ENCODE results near the gene TRAPPC2B. TPM values are rescaled to one million over a fixed set of nuclear protein-coding genes. Genes with fewer than 3 reads are reported as not detected.

Gene TRAPPC2B
- total and polyA plus RNA-seq, 2 of the 13 experiments (the other 11 are each of a cell fraction or from before 2014, with no cell fraction given): 13.3 to 17.7 TPM

DNA sequence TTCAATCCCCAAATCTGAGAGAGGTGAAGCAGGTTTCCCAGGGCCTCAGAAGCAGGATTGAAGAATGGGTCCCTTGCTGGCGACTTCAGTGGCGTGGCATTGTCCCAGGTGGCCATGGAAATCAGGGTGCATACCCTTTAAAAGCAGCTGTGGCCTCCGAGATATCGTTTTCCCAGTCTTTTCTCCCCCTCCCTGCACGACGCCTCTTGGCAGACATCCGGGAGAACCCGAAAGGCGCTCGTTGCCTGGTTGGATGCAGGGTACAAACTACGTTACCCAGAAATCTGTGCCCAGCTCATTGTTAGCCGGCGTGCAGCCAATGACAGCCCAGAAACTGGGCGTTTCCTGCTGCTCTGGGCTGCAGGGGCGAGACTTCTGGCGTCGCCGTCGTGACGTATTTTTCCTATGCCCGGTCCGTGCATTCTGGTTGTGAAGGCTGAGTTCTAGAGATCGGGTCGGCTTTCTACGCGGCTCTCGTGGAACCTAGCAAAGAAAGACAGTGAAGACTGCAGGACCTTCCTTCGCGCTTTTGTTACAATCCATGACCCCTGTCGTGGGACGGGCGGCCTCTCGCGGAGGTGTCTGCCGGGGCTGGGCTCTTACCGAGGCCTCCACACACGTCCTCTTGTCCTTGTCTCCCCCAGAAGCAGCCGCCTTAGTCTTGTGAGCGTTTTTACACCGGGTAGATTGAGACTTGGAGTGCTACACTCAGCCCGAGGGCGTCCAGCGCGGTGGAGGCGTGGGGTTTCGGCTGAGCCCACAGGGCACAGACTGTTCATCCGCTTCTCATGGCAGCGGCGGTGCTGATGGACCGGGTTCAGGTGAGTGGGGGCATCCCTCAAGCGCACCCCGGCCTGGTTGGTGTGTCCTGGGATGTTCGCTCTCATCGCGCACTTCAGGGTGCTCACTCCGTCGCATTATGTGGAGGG is 12.2 kb upstream of the TRAPPC2B start, which contains the start of gene ZNF304 (continued):
- TF ChIP-seq, protein P1, sequence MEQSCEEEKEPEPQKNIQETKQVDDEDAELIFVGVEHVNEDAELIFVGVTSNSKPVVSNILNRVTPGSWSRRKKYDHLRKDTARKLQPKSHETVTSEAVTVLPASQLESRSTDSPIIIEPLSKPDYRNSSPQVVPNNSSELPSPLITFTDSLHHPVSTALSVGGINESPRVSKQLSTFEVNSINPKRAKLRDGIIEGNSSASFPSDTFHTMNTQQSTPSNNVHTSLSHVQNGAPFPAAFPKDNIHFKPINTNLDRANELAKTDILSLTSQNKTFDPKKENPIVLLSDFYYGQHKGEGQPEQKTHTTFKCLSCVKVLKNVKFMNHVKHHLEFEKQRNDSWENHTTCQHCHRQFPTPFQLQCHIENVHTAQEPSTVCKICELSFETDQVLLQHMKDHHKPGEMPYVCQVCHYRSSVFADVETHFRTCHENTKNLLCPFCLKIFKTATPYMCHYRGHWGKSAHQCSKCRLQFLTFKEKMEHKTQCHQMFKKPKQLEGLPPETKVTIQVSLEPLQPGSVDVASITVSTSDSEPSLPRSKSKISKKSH (CRISPR knock-in tag; IDR thresholded peaks at IDR 0.05; ENCODE audit: borderline replicate concordance): peak; percentile 15; the same call in 1 of the 2 replicates
- TF ChIP-seq, protein P2, sequence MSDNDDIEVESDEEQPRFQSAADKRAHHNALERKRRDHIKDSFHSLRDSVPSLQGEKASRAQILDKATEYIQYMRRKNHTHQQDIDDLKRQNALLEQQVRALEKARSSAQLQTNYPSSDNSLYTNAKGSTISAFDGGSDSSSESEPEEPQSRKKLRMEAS (IDR thresholded peaks at IDR 0.05): peak; percentile 84
- TF ChIP-seq IRF2 (CRISPR knock-in tag; IDR thresholded peaks at IDR 0.05) (peak; percentile 89), U2AF1 (optimal IDR thresholded peaks at IDR 0.05; ENCODE audit: low read depth, low read length) (peak; percentile 28), HDAC2 (CRISPR knock-in tag; IDR thresholded peaks at IDR 0.05) (peak; percentile 50; the same call in 1 of the 2 replicates), TBX2 (CRISPR knock-in tag; IDR thresholded peaks at IDR 0.05; ENCODE audit: borderline replicate concordance) (peak; percentile 58; the same call in 1 of the 2 replicates), ZNF335 (CRISPR knock-in tag; IDR thresholded peaks at IDR 0.05) (peak; percentile 57; the same call in 1 of the 2 replicates), NFRKB (IDR thresholded peaks at IDR 0.05) (no peak), ZNF124 (CRISPR knock-in tag; IDR thresholded peaks at IDR 0.05) (0 out of 2 replicates have a peak, but pooled peaks have one; percentile 60), NCOA1 (CRISPR knock-in tag; IDR thresholded peaks at IDR 0.05) (no peak), KDM2A (CRISPR knock-in tag; IDR thresholded peaks at IDR 0.05; ENCODE audit: borderline replicate concordance, low read depth) (peak; percentile 85), ZNF253 (CRISPR knock-in tag; IDR thresholded peaks at IDR 0.05; ENCODE audit: borderline replicate concordance) (peak; percentile 34; the same call in 1 of the 2 replicates), ZBTB3 (CRISPR knock-in tag; IDR thresholded peaks at IDR 0.05; ENCODE audit: borderline replicate concordance, low read depth) (peak; percentile 63; the same call in 1 of the 2 replicates), MIXL1 (CRISPR knock-in tag; IDR thresholded peaks at IDR 0.05) (peak; percentile 66; the same call in 1 of the 2 replicates)
- TF ChIP-seq, protein P3, sequence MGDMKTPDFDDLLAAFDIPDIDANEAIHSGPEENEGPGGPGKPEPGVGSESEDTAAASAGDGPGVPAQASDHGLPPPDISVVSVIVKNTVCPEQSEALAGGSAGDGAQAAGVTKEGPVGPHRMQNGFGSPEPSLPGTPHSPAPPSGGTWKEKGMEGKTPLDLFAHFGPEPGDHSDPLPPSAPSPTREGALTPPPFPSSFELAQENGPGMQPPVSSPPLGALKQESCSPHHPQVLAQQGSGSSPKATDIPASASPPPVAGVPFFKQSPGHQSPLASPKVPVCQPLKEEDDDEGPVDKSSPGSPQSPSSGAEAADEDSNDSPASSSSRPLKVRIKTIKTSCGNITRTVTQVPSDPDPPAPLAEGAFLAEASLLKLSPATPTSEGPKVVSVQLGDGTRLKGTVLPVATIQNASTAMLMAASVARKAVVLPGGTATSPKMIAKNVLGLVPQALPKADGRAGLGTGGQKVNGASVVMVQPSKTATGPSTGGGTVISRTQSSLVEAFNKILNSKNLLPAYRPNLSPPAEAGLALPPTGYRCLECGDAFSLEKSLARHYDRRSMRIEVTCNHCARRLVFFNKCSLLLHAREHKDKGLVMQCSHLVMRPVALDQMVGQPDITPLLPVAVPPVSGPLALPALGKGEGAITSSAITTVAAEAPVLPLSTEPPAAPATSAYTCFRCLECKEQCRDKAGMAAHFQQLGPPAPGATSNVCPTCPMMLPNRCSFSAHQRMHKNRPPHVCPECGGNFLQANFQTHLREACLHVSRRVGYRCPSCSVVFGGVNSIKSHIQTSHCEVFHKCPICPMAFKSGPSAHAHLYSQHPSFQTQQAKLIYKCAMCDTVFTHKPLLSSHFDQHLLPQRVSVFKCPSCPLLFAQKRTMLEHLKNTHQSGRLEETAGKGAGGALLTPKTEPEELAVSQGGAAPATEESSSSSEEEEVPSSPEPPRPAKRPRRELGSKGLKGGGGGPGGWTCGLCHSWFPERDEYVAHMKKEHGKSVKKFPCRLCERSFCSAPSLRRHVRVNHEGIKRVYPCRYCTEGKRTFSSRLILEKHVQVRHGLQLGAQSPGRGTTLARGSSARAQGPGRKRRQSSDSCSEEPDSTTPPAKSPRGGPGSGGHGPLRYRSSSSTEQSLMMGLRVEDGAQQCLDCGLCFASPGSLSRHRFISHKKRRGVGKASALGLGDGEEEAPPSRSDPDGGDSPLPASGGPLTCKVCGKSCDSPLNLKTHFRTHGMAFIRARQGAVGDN (CRISPR knock-in tag; IDR thresholded peaks at IDR 0.05): peak; percentile 74
- TF ChIP-seq, protein P4, sequence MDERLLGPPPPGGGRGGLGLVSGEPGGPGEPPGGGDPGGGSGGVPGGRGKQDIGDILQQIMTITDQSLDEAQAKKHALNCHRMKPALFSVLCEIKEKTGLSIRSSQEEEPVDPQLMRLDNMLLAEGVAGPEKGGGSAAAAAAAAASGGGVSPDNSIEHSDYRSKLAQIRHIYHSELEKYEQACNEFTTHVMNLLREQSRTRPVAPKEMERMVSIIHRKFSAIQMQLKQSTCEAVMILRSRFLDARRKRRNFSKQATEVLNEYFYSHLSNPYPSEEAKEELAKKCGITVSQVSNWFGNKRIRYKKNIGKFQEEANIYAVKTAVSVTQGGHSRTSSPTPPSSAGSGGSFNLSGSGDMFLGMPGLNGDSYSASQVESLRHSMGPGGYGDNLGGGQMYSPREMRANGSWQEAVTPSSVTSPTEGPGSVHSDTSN (CRISPR knock-in tag; IDR thresholded peaks at IDR 0.05): 0 out of 2 replicates have a peak, but pooled peaks have one; percentile 8
- TF ChIP-seq, protein P5, sequence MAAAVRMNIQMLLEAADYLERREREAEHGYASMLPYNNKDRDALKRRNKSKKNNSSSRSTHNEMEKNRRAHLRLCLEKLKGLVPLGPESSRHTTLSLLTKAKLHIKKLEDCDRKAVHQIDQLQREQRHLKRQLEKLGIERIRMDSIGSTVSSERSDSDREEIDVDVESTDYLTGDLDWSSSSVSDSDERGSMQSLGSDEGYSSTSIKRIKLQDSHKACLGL (CRISPR knock-in tag; IDR thresholded peaks at IDR 0.05): peak; percentile 43; the same call in 1 of the 2 replicates
- TF ChIP-seq, protein P6, sequence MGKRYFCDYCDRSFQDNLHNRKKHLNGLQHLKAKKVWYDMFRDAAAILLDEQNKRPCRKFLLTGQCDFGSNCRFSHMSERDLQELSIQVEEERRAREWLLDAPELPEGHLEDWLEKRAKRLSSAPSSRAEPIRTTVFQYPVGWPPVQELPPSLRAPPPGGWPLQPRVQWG (CRISPR knock-in tag; IDR thresholded peaks at IDR 0.05; ENCODE audit: borderline replicate concordance, low read depth): no peak
- TF ChIP-seq, protein P7, sequence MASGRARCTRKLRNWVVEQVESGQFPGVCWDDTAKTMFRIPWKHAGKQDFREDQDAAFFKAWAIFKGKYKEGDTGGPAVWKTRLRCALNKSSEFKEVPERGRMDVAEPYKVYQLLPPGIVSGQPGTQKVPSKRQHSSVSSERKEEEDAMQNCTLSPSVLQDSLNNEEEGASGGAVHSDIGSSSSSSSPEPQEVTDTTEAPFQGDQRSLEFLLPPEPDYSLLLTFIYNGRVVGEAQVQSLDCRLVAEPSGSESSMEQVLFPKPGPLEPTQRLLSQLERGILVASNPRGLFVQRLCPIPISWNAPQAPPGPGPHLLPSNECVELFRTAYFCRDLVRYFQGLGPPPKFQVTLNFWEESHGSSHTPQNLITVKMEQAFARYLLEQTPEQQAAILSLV (CRISPR knock-in tag; IDR thresholded peaks at IDR 0.05; ENCODE audit: borderline replicate concordance): peak; percentile 74; the same call in 1 of the 2 replicates
